GM21717 (cell line): ENCODE measurements around the gene MPEG1.

ENCODE experiments used
- ATAC-seq: cut with Tn5 transposase; IDR thresholded peaks from one replicate; pipeline ENCODE4 v1.9.1; 2021; ENCODE audit warnings: mild to moderate bottlenecking, moderate library complexity; ENCODE audit not compliant: unreplicated experiment

The MPEG1 gene

GRCh38 chr11:59172345-59173079 is 40.2 kb downstream of the MPEG1 start:
- ATAC-seq: peak; percentile 37

- peak; percentile 76 for ATAC-seq
Measured at GRCh38 chr11:59171508-59172322, 41.0 kb downstream of the MPEG1 start, which contains the start of gene DTX4. DTX4 (plus strand) TSS chr11:59172132; CDS start chr11:59172596, 464 bp downstream.

- no peak for ATAC-seq
Measured at GRCh38 chr11:59164028-59164427, 48.7 kb downstream of the MPEG1 start.
